Tibial nerve (tissue), 4 donors: ENCODE results near the gene MMP27.

Experiments used
- EP300 ChIP-seq, 2 donors: sonication (generic); formaldehyde crosslinking; IDR thresholded peaks; one replicate each; pipeline ENCODE4 v1.6.1; 2017; ENCODE audit warnings: antibody characterized with exemption in 2 of 2, mild to moderate bottlenecking in 1 of 2
- POLR2A ChIP-seq, 2 donors: fragments of 450-650 bp; IDR thresholded peaks; one replicate each; pipeline ENCODE4 v1.6.1; 2017; ENCODE audit warnings: antibody characterized with exemption in 2 of 2, mild to moderate bottlenecking in 2 of 2, moderate library complexity in 2 of 2
- TF ChIP-seq, protein P1 (sequence below), 5 experiments: fragments of 200-600 bp in 3 of 5; fragments of 450-650 bp in 2 of 5; sonication (generic) in 3 of 5; IDR thresholded peaks; one replicate each; pipeline ENCODE4 v1.5.1; 2016 to 2019; ENCODE audit warnings: antibody characterized with exemption in 5 of 5, mild to moderate bottlenecking in 3 of 5, moderate library complexity in 2 of 5

DNA sequence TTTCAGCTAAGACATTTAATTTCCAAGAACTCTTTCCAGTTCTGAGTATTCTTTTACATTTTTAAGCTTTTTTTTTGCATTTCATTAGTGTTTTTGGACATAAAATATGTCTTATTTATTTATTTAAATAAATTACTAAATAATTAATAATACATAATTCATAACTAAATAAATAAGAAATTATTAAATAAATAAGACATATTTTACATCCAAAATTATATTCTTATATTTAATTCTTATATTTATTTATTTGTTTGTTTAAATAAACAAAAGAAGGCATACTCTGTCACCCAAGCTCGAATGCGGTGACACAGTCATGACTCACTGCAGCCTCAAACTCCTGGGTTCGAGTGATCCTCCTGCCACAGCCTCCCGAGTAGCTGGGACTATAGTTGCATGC is 3.1 kb upstream of the MMP27 start:
- TF ChIP-seq, protein P1, sequence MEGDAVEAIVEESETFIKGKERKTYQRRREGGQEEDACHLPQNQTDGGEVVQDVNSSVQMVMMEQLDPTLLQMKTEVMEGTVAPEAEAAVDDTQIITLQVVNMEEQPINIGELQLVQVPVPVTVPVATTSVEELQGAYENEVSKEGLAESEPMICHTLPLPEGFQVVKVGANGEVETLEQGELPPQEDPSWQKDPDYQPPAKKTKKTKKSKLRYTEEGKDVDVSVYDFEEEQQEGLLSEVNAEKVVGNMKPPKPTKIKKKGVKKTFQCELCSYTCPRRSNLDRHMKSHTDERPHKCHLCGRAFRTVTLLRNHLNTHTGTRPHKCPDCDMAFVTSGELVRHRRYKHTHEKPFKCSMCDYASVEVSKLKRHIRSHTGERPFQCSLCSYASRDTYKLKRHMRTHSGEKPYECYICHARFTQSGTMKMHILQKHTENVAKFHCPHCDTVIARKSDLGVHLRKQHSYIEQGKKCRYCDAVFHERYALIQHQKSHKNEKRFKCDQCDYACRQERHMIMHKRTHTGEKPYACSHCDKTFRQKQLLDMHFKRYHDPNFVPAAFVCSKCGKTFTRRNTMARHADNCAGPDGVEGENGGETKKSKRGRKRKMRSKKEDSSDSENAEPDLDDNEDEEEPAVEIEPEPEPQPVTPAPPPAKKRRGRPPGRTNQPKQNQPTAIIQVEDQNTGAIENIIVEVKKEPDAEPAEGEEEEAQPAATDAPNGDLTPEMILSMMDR (IDR thresholded peaks at IDR 0.05) = no peak
- no peak for TF ChIP-seq POLR2A (IDR thresholded peaks at IDR 0.05)
- no peak for TF ChIP-seq EP300 (IDR thresholded peaks at IDR 0.05)
